ENCODE results near the gene ASB9.
"Not testable (repeated sequence)": the region's sequence is repeated elsewhere in the genome, so short reads cannot be mapped to it uniquely, and the experiment has no call there.

The ASB9 gene, protein sequence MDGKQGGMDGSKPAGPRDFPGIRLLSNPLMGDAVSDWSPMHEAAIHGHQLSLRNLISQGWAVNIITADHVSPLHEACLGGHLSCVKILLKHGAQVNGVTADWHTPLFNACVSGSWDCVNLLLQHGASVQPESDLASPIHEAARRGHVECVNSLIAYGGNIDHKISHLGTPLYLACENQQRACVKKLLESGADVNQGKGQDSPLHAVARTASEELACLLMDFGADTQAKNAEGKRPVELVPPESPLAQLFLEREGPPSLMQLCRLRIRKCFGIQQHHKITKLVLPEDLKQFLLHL

DNA sequence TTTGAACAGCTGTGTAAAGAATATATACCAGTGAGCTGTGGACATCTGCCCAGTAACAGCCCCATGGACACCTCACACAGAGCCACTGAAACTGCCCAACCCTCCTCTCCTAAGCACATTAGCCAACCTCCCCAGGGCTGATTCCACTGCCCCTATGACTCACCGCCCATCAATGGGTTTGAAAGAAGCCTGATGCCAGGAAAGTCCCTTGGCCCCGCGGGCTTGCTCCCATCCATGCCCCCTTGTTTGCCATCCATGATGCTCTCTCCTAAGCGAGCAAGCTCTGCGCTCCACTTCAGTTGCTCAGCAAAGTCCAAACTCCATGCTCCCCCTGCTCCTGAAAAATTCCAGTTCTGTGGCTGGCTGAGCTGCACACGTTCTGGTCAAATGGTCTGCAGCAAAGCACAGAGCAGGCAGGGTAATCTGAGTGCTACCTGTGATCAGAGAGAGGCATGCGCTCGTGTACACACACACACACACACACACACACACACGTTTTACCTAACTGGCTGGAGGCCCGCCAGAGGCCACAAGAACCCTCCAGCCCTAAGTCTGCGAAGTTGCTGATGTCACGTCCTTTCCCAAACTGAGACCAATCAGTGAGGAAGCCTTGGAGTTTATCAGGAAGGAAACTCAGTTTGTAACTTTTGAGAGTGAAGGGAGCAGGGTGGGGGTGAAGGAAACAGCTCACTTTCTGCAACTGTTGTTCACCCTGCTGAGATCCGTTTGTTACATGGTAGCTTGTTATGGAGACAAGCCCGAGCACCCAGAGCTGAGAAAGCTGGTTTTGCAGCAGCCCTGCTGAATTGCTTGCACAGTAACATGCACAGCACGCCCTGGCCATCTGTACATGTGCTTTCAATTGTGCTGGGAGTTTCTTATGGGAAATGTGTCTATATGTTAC is at the start of gene ASB9:
Gene ASB9 (minus strand): TSS at position 466 of the 904 bp plus-strand sequence. CDS start 209 bp downstream, at position 257.
- DNase-seq: peak; percentile 2

DNA sequence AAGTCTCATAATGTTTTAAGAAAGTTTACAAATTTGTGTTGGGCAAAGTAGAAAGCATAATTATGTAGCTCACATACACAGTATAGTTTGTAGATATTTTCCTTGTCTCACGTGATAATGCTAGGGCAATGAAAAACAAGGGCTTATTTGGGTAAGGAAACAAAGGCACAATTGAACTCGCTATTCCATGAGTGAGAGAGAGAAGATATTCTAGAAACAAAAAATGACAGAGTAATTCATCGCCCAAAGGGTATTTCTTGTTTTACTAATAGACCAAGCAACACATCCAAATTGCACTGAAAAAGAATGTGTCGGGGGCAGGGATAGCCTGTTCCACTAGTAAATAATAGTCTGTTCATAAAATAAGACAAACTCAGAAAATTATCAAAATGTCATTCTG is 49.2 kb upstream of the ASB9 start:
- no peak for DNase-seq

DNA sequence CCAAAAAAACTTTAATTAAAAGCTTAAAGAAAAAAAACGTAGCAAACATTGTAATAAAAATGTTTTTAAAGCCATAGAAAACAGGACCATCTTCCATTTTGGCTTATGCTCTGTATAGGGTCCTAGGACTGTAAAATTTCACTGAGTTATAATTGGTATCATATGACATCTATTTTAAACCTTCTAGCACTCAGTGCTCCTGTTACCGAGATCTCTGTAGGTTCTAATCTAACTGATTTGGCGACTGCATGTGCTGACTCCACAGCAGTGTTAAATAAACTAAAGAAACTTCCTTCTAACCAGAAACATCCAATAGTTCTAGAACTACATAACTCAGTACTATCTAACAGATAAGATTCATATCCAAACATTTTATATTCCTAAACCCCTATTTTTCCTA is 45.6 kb upstream of the ASB9 start, which contains the start of gene ASB11:
Gene ASB11 (minus strand): TSS at position 132 of the 400 bp plus-strand sequence. CDS start 35 bp downstream, at position 97.
- DNase-seq: no peak

DNA sequence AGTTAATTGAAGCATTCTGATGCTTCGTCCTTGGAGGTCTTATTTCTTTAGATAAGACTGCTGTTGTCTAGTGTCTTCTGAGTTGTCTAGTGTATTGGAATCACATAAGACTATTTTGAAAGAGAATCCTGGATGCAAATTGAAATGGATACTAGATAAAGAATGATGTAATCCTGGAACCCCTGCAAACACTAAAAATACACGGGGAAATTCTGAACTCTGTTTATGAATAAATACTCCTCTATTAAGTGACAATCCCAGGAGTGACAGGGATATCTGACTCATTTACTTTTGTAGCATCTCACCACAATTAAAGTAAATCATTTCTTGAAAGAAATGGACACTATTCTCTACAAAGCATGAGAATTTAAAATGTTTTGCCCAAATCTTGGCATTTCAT is 44.6 kb upstream of the ASB9 start:
- DNase-seq: no peak

DNA sequence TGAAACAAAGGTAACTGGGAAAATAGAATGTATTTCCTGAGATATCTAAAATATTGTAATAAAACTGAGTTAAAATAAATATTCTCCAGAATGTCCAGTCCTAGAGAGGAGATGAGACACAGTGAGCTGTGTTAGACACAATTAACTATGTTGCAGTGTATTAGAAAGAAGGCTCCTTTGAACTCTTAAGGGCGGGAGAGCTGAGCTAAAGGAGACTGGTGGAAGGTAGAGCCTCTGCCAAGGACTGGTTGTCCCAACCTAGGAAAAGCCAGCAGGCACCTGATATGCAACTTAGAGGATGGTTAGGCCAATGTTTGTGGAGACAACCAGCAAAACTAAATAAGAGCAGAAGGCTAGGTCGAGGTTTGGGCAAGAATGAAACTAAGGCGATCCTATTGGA is 41.2 kb upstream of the ASB9 start:
- DNase-seq: no peak

DNA sequence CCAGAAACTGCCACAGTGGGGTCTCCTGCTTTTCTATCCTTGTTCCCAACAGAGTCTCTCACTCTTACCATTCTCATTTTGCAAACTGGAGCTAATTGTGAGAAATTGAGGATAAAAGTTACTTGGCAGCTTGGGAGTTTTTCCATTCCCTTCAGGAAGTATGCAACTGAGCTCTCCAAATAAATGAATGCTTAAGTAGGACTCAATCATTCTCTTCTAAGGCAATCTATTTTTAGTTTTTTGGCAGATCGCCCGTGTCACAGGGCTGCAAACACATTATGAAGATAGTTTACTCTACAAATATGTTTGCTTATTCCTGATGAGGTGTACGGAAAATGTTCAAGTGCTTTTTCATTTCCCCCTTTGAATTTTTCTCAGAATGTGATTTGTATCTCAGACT is 40.2 kb upstream of the ASB9 start:
- DNase-seq: no peak

DNA sequence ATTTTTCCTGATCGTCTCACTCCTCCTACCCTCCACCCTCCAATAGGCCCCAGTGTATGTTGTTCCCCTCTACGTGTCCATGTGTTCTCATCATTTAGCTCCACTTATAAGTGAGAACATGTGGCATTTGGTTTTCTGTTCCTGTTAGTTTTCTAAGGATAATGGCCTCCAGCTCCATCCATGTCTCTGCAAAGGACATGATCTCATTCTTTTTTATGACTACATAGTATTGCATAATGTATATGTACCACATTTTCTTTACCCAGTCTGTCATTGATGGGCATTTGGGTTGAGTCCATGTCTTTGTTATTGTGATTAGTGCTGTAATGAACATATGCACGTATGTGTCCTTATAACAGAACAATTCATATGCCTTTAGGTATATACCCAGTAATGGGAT is 36.0 kb upstream of the ASB9 start:
- not testable (repeated sequence) for DNase-seq

DNA sequence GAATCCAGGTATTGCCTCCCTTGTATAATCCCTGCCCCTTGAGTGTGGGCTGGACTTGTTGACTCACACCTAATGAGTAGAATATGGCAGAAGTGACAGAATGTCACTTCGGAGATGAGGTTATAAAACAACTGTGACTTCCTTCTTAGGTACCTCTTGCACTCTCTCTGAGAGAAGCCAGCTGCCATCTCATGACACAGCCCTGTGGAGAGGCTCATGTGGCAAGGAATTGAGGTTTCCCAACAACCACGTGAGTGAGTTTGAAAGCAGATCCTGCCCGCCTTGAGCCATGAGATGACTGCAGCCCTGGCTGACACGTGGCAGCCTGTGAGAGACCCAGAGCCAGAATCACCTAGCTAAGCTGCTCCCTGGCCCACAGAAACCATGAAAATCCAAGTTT is 32.0 kb upstream of the ASB9 start:
- DNase-seq: peak; percentile 2

DNA sequence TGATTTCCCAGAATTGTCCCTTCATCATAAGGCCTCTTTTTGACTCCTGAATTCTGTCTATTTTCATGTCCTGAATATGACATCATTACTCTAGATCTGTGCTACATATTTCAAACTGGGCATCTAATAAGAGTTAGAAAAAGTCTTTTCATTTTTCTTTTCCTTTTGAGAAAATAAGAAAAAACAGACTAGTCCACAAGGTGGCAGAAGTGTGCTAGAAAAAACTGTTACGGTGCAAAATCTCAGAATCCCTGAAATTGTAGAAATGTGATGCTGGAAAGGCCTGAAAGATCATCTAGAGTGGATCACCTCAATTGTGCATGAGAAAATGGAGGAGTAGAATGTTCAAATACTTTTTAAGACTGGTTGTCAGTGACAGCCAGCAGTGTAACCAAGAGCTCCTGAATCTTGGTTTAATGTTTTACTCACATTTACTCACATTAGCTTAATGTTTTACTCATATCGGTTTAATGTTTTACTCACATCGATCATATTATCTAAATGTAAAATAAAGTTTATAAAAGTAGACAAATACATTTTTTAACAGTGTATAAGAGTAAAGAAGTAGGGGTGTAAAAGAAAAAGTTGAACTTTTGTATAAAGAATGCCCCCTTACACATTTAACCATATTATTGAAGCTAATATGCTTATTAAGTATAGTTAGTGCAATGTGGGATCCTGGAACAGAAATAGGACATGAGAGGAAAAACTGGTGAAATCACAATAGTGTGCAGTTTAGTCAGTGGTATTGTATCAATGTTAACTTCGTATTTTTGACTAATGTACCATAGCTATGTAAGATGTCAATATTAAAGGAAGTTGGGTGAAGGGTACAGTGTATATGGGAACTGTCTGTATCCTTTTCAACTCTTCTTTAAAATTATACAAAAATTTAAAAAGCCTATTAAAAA is 30.3 kb upstream of the ASB9 start:
- DNase-seq: no peak

DNA sequence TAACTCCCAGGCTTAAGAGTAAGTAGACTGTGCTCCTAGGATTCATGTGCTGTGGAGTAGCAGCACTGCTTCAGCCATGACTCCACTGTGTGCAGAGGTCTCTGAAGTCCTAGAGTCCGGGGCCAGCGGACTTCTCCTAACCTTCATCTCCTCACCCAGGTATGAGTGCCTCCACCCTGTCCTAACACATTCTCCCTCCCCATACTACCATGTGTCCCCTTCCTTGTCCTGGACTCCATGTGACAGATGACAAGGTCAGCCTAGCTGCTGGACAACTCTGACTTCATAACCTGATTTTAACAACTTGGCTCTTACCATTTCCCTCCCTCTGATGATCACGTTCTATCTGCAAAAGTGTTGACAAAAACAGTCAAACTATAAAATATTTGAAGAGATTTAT is 28.9 kb upstream of the ASB9 start:
- DNase-seq: no peak

DNA sequence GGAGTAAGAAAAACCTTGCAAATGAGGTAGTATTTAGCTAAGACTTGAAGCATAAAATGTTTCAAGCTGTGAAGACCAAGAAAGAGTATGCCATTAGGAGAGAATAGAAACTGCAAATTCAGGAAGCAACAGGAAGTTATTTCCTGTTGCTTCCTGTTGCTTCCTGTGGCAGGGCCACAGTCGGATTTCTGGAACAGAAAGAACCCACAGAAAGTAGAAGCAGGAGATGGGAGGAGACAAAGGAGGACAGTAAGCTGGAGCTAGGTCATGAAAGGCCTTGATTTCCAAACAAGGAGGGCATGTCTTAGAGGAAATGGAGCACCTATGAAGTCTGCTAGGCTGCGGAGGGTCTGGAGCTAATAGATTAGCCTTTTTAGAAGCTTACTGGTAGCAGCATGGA is 28.3 kb upstream of the ASB9 start:
- no peak for DNase-seq

DNA sequence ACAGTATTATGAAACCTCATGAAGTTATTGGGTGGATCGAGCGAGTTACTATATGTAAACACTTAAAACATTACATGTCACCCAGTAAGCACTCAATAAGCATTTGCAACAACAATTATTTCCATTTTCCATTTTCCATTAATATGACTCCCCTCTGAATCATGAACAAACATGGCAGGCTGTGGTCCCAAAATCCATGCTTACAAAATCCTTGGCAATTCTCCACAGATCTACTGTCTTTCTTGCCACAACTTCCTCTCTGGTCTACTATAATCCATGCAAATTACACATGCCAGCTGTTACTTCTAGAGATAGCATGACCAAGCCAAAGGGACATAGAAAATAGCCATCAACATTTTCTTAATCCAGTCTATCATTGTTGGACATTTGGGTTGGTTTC is 23.6 kb upstream of the ASB9 start:
- DNase-seq: no peak

DNA sequence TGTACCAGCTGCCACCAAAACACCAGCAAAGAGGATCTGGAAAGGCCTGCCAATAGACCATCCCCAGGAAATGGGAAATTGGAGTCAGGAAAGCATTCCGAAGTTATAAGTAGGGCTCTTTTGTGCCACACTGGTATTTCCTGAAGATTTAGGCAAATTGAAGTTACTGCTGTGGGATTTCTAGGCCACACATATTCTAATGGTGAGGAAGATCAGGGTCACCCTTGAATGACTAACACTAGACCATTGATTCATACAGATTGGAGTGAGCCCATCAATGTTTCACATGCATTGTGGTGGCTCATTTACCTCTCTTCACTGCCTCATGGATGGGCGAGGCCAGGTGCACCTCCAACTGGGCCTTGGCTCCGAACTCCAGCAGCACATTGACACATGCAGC is 23.0 kb upstream of the ASB9 start:
- no peak for DNase-seq

DNA sequence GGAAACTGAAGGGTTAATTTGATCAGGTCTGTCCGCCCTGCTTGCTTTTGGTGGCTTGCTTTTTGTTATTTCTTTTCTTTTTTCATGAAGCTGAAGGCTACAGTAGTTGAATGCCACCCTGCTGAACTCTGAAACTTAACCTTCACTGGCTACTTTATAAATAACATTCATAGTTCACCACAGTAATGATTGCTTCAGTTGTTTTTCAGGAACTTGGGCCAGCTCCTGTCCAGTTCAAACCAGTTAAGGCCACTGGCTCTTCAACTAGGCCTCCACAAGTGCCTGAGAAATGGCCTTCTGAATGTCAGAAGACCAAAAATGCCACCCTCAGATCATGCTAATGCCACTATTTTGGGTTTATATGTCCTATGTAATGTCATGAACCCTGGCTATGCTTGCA is 7.7 kb upstream of the ASB9 start:
- DNase-seq: no peak

DNA sequence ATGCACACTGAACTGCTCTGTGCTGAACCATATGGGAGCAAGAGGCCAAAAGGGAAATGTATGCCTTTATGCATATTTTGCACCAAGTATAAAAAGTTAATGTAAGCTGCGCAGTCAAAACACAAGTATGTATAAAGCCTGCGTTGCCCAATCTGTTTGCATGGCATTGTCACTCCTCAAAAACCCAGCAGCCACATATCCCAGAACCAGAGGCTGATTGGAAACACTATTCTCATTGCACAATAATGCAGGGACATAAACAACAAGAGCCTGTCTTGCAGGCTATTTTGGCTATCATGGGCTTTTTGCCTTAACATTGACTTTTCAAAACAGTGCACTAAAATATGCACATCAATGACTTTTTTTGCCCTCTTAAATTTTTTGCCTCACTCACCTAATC is 5.1 kb upstream of the ASB9 start:
- no peak for DNase-seq

DNA sequence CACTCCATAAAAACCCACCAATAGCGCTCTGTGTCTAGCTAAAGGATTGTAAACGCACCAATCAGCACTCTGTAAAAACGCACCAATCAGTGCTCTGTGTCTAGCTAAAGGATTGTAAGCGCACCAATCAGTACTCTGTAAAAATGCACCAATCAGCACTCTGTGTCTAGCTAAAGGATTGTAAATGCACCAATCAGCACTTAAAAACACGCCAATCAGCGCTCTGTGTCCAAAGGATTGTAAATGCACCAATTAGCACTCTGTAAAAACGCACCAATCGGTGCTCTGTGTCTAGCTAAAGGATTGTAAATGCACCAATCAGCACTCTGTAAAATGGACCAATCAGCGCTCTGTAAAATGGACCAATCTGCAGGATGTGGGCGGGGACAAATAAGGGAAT is 3.4 kb upstream of the ASB9 start:
- DNase-seq: not testable (repeated sequence)

DNA sequence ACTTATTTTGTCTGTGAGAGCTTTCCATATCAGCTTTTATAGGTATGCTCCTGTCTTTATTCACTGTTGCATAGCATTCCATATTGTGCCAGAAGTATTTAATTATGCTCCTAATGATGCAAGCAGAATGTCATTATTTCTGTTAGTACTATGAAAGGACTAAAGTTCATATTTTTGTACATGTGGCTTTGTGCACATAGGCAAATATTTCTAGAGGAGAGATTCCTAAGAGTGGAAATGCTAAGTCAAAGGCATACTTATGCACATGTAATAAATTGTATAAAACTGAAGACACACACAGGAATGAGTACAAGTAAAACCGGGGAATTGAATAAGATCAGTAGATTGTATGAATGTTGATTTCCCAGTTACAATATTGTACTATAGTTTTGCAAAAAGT is 1.9 kb upstream of the ASB9 start:
- no peak for DNase-seq

DNA sequence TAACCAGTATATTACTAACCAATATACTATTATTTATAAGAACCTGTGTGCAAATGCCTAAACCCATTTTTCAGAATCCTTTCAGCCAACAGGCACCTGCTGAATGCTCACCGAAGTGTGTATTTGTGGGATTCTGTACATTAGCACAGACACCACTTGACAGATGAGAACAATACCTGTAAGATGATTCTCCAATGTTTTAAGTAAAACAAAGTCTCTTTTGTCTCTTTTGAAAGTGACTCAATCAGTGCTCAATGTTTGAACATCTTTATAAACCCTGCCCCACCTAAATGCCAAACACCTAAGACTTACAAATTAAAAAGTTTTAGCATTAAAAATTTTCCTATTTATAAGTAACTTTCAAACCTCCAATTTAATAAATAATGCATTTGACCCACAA is 763 bp downstream of the ASB9 start:
- DNase-seq: no peak

DNA sequence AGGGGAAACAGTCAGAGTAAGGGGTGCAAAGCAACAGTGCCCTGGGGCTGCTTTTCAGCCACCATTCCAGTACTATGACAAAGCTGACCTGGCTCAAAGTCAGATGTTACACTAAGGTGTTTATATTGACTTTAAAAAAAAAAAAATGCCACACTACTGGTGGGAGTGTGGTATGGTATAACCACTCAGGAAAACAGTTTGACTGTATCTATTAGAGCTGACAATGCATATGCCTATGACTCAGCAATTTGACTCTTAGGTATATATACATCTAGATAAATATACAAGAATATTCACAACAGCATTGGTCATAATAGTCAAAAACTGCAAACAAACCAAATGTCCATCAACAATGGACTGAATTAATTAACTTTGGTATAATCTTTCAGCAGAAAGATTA is 15.0 kb downstream of the ASB9 start:
- no peak for DNase-seq

DNA sequence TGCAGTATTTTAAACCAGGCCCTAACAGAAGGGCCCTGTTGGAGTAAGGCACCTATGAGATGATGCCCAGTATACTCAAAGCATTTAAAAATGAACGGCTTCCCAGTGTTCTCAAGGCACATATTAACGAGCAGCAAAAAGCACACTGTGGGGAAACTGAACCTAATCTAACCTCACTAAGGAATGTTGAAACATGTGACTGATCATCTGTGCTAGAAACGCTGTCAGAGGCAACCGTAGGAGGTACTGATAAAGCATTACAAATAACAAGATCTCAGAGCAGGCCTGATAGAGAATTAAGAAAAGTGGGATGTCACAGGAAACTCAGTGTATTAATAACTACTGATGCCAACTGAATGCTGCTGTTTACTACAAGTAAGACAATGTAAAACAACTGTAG is 24.0 kb downstream of the ASB9 start:
- DNase-seq: no peak

DNA sequence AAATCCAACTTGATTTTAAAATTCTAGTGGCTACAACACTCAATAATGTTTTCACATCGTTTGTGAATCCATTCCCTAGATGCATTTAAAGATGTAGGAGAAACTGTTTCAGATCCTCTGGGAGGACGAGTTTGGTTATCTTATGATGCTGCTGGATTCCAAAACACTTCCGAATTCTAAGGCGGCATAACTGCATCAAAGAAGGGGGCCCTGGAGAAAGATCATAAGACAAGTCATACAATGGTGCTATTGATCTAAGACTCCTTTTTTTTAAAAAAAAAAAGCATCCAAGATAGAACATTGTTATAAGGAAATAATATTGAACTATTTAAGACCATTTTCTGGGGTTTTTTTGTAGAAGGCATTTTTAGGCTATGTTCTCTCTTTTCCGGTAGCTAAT is 25.5 kb downstream of the ASB9 start:
- no peak for DNase-seq

DNA sequence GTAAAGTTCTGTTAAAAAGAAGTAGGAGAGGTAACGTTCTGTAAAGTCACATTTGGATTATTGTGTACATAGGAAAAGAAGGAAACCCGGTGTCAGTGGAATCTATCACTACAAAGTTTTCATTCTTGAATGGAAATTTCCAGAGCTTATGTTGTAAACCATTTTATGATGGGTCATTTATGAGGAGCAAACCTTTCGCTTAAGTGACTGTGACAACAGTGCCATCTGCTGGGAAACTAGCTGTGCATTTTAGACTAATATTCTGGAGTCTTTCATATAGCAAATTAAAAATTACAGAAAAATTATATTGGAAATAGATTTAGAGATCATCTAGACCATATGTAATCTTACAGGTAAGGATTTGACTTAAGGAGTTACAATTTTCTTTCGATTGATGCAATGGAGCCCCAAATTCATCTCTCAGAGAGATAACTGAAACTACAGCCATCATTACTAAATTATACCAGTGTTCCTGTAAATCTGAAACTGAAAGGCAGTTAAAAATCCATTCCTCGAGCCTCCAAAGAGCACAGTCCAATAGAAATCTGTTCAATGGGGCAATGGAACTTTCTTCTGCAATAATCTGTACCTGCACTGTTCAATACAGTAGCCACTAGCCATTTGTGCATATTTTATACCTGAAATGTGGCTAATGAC is 26.9 kb downstream of the ASB9 start:
- DNase-seq: peak; percentile 27

DNA sequence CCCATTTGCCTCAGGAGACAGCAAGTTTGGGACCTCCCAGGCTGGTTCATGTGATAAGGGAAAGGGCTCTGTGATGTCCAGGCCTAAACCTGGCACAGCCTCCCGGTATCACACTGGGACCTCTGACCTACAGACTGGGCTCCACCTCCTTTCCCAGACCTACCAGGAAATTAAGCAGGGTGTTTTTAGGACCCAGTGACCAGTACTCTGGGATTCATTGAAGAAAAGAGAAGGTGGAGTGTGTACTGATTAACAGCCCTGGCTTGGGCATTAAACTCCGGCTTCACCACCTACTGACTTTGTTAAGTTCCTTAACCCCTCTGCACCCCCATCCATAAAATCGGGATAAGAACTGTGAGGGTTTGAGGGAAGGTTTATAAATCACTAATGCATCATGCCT is 28.6 kb downstream of the ASB9 start:
- no peak for DNase-seq

Measured in activated naive CD4-positive, alpha-beta T cell treated with Interleukin-2 at 50 U/mL for 16 hours (primary cell).